ENCODE measurements around the gene TCOF1.
"Not testable (repeated sequence)": the region's sequence is repeated elsewhere in the genome, so short reads cannot be mapped to it uniquely, and the experiment has no call there.

The TCOF1 gene

DNA sequence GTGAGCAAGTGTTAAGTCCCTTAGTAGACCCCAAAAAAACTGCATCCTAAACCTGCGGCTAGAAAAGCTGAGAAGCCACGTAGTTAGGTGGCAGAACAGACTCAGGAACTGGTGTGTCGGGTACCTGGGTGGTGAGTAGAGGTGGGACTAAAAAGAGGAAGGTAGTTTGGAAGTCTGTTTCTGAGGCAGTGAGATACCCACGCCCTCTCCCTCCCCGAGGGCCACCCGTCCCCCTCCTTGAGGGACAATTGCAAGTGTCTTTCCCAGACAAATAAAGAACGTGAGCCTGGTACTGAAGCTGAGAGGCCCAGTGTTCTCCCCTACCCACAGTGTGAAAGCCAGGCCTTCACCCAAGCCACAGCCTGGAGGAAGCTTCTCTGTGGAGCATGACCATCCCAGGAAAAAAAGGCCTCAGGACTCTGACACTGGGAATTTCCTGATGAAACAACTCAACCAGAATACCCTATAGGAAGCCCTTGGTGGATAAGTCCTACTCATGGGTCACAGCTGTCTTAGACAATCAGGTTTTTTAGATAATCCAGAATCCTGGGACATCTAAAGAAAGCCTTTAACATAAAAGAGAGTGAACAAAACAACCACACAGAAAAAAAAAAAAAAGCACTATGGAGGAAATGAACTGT, 62.3 kb downstream of the TCOF1 start:
- no peak for DNase-seq (ENCODE audit: low read depth)
- in situ Hi-C loops (cut with HindIII; ENCODE audit: low sequenced_read_pairs), result loop anchor here (5.0 kb wide), 1 partner anchor 32 kb away; no protein-coding TSS in a partner anchor
- H3K4me3 ChIP-seq (ENCODE audit: low read depth, low read length), result no peak overlapping the region
- TF ChIP-seq, protein P1, sequence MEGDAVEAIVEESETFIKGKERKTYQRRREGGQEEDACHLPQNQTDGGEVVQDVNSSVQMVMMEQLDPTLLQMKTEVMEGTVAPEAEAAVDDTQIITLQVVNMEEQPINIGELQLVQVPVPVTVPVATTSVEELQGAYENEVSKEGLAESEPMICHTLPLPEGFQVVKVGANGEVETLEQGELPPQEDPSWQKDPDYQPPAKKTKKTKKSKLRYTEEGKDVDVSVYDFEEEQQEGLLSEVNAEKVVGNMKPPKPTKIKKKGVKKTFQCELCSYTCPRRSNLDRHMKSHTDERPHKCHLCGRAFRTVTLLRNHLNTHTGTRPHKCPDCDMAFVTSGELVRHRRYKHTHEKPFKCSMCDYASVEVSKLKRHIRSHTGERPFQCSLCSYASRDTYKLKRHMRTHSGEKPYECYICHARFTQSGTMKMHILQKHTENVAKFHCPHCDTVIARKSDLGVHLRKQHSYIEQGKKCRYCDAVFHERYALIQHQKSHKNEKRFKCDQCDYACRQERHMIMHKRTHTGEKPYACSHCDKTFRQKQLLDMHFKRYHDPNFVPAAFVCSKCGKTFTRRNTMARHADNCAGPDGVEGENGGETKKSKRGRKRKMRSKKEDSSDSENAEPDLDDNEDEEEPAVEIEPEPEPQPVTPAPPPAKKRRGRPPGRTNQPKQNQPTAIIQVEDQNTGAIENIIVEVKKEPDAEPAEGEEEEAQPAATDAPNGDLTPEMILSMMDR (IDR thresholded peaks at IDR 0.05; ENCODE audit: low read depth, low read length, missing control alignments), result no peak

DNA sequence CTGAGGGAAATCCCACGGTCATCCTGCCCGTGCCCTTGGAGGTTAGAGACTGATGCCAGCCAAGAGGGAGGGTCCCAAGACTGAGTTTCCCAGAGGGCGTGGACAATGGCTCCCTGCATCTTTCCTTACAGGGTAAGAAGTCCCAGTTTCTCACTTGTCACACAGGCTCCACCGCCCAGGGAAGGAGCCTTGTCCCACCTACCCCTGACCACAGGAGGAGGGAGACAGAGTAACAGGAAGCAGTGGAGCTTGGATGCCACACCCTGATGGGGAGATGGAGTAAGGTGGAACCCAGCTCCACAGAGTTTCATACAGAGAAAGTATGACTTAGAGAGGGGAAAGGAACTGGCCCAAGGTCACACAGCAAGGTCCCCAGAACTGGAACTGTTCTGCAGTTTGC, 64.6 kb downstream of the TCOF1 start:
- in situ Hi-C loops (cut with HindIII; ENCODE audit: low sequenced_read_pairs), result loop anchor here (5.0 kb wide), 1 partner anchor 35 kb away; no protein-coding TSS in a partner anchor
- no peak overlapping the region for H3K4me3 ChIP-seq (ENCODE audit: low read depth, low read length)
- no peak for DNase-seq (ENCODE audit: low read depth)
- TF ChIP-seq, protein P1 (IDR thresholded peaks at IDR 0.05; ENCODE audit: low read depth, low read length, missing control alignments), result no peak

DNA sequence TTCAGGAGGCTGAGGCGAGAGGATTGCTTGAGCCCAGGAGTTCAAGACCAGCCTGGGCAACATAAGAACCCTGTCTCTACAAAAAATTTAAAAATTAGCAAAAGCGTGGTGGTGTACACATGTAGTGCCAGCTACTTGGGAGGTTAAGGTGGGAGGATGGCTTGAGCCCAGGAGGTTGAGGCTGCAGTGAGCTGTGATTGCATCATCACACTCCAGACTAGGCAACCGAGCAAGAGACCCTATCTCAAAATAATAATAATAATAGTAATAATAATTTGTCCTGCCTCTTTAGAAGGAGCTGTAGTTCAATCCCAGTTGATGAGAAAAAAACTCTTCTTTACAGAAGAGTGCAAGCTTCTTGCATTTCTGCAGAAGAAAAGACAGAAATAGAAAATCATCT, 65.3 kb downstream of the TCOF1 start:
- in situ Hi-C loops (cut with HindIII; ENCODE audit: low sequenced_read_pairs), result loop anchor here (5.0 kb wide), 1 partner anchor 35 kb away; no protein-coding TSS in a partner anchor
- no peak for DNase-seq (ENCODE audit: low read depth)
- H3K4me3 ChIP-seq (ENCODE audit: low read depth, low read length), result no peak overlapping the region
- TF ChIP-seq, protein P1 (IDR thresholded peaks at IDR 0.05; ENCODE audit: low read depth, low read length, missing control alignments), result no peak

DNA sequence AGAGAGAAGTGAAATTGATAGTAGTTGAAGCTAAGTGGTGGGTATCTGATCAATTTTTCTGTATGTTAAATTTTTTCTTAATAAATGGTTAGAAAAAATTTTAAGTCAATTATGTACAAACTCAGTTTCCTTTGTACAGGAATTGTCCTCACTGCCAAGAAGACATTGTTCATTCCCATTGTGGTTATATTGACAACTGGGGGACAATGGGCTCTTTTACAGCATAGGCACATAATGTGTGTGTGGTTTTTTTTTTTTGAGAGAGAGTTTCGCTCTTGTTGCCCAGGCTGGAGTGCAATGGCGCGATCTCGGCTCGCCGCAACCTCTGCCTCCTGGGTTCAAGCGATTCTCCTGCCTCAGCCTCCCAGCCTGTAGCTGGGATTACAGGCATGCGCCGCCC, 68.7 kb downstream of the TCOF1 start:
- in situ Hi-C loops (cut with HindIII; ENCODE audit: low sequenced_read_pairs); H3K4me3 ChIP-seq (ENCODE audit: low read depth, low read length); DNase-seq (ENCODE audit: low read depth): not testable (repeated sequence)

DNA sequence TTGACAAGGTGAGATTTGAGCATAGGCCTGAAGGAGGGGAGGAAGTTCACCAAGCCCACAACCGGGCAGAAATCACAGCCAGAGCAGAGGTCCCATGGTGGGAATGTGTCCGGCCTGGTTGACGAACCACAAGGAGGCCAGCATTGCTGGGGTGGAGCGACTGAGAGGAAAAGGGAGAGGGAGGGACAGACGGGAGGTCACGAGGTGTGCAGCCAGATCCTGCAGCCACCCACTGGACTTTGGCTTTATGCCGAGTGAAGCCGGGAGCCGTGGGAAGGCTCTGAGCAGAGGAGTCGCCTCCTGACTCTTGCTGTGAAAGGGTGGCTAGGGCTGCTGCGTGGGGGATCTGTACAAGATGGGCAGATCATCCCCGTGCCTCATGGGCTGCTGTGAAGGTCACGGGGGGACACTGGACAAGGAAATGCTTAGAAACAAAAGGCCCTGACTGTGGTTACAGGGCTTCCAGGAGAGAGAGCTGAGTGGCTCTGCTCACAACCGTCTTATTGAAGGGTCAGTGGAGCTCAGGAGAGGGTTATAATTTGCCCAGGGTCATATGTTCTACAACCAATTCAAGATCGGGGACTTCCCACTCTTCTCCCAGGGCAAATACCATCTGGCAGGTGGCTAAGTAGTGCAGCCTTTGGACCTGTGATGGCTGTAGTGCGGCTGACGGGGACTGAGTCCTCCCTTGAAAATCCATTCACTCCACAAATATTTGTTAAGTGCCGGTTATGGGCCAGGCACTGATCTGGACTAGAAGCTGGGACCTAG, 70.8 kb downstream of the TCOF1 start:
- no peak overlapping the region for H3K4me3 ChIP-seq (ENCODE audit: low read depth, low read length)
- DNase-seq (ENCODE audit: low read depth), result no peak
- in situ Hi-C loops (cut with HindIII; ENCODE audit: low sequenced_read_pairs), result no loop called here
- TF ChIP-seq, protein P1 (IDR thresholded peaks at IDR 0.05; ENCODE audit: low read depth, low read length, missing control alignments), result no peak

DNA sequence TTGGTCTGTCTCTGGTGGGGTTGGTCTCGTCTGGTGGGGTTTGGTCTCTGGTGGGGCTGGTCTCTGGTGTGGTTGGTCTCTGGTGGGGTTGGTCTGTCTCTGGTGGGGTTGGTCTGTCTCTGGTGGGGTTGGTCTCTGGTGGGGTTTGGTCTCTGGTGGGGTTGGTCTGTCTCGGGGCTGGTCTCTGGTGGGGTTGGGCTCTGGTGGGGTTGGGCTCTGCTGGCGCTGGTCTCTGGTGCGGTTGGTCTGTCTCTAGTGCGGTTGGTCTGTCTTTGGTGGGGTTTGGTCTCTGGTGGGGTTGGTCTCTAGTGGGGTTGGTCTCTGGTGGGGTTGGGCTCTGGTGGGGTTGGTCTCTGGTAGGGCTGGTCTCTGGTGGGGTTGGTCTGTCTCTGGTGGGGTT, 71.5 kb downstream of the TCOF1 start:
- TF ChIP-seq, protein P1 (IDR thresholded peaks at IDR 0.05; ENCODE audit: low read depth, low read length, missing control alignments), result no peak

DNA sequence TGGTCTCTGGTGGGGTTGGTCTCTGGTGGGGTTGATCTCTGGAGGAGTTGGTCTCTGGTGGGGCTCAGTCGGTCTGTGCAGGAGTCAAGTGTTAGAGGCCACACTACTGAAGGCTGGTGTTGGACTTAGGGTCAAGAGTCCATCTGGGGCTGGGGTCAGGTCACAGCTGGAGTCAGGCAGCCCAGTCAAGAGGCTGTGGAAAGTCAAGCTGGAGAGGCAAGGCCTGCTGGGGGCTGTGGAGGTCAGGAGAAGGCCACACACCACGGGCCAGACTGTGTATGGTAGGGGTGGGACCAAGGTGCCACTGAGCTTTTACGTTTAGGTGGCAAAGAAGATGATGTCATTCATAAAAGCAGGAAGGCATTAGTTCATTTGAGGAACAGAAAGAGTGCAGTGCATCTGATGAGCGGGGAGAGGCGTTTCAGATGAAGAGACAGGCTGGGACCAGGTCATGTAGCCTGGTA, 71.9 kb downstream of the TCOF1 start:
- H3K4me3 ChIP-seq (ENCODE audit: low read depth, low read length), result no peak overlapping the region
- DNase-seq (ENCODE audit: low read depth), result no peak
- TF ChIP-seq, protein P1 (IDR thresholded peaks at IDR 0.05; ENCODE audit: low read depth, low read length, missing control alignments), result no peak
- in situ Hi-C loops (cut with HindIII; ENCODE audit: low sequenced_read_pairs), result no loop called here

More for the DNA sequence above, 71.5 kb downstream of the TCOF1 start:
- DNase-seq (ENCODE audit: low read depth), result no peak
- in situ Hi-C loops (cut with HindIII; ENCODE audit: low sequenced_read_pairs), result no loop called here
- no peak overlapping the region for H3K4me3 ChIP-seq (ENCODE audit: low read depth, low read length)
